ENCODE data around the gene RSRC1. TPM values are rescaled to one million over a fixed set of nuclear protein-coding genes. Genes with fewer than 3 reads are reported as not detected.
A peak's percentile ranks its signal among the peaks of the same experiment; 100 is the strongest.

RSRC1 gene
- total RNA-seq, 1 donor from 2014 or later: 28.5 TPM

GRCh38 chr3:158148218-158148617 is 38.3 kb downstream of the RSRC1 start:
- Mint-ChIP-seq H3K36me3 (ENCODE audit: low read depth, unreplicated experiment) (no peaks in the 10 kb centered on the region), H3K4me1 (ENCODE audit: low read depth, unreplicated experiment) (peaks cover 5% of the 10 kb centered on the region), H3K27me3 (ENCODE audit: low read depth, unreplicated experiment) (no peaks in the 10 kb centered on the region), H3K9me3 (ENCODE audit: unreplicated experiment) (peaks cover 4% of the 10 kb centered on the region), H3K4me3 (ENCODE audit: unreplicated experiment) (no peak overlapping the region), H3K27ac (ENCODE audit: unreplicated experiment) (no peak overlapping the region)
- H3K36me3 ChIP-seq (ENCODE audit: insufficient read depth, low read length): no peaks in the 10 kb centered on the region
- TF ChIP-seq EZH2 (IDR thresholded peaks at IDR 0.05; ENCODE audit: insufficient read depth, low read length): no peak
- TF ChIP-seq CTCF (IDR thresholded peaks at IDR 0.05; ENCODE audit: insufficient read depth, low read depth, low read length): no peak
- FAIRE-seq: no peak
- H3K9me3 ChIP-seq (ENCODE audit: insufficient read depth, low read depth, low read length): no peaks in the 10 kb centered on the region
- H2AFZ ChIP-seq (ENCODE audit: low read depth, low read length): no peak overlapping the region
- no peaks in the 10 kb centered on the region for H3K79me2 ChIP-seq (ENCODE audit: insufficient read depth, low read length)
- H3K9ac ChIP-seq (ENCODE audit: low read length): no peak overlapping the region
- H3K4me2 ChIP-seq (ENCODE audit: low read length): no peak overlapping the region
- H3K4me3 ChIP-seq (ENCODE audit: insufficient read depth, low read depth, low read length): no peak overlapping the region
- H4K20me1 ChIP-seq (ENCODE audit: insufficient read depth, low read length): no peaks in the 10 kb centered on the region
- no peaks in the 10 kb centered on the region for H3K27me3 ChIP-seq (ENCODE audit: insufficient read depth, low read length)
- no peaks in the 10 kb centered on the region for H3K4me1 ChIP-seq (ENCODE audit: insufficient read depth, low read length)
- peak; percentile 22 for DNase-seq (ENCODE audit: low read depth)
- H3K27ac ChIP-seq (ENCODE audit: low read depth, low read length): no peak overlapping the region

- Mint-ChIP-seq H3K9me3 (ENCODE audit: unreplicated experiment) (peaks cover 12% of the 10 kb centered on the region), H3K27ac (ENCODE audit: unreplicated experiment) (no peak overlapping the region), H3K4me3 (ENCODE audit: unreplicated experiment) (no peak overlapping the region), H3K27me3 (ENCODE audit: low read depth, unreplicated experiment) (no peaks in the 10 kb centered on the region), H3K36me3 (ENCODE audit: low read depth, unreplicated experiment) (peaks cover 11% of the 10 kb centered on the region), H3K4me1 (ENCODE audit: low read depth, unreplicated experiment) (peaks cover 7% of the 10 kb centered on the region)
- no peak overlapping the region for H3K4me3 ChIP-seq (ENCODE audit: insufficient read depth, low read depth, low read length)
- H3K4me1 ChIP-seq (ENCODE audit: insufficient read depth, low read length): no peaks in the 10 kb centered on the region
- no peak overlapping the region for H3K9ac ChIP-seq (ENCODE audit: low read length)
- TF ChIP-seq CTCF (IDR thresholded peaks at IDR 0.05; ENCODE audit: insufficient read depth, low read depth, low read length): no peak
- no peak for TF ChIP-seq EZH2 (IDR thresholded peaks at IDR 0.05; ENCODE audit: insufficient read depth, low read length)
- H3K4me2 ChIP-seq (ENCODE audit: low read length): no peak overlapping the region
- peak; percentile 64 for DNase-seq (ENCODE audit: low read depth)
- no peaks in the 10 kb centered on the region for H3K9me3 ChIP-seq (ENCODE audit: insufficient read depth, low read depth, low read length)
- peak; percentile 9 for FAIRE-seq
- no peaks in the 10 kb centered on the region for H3K36me3 ChIP-seq (ENCODE audit: insufficient read depth, low read length)
- no peaks in the 10 kb centered on the region for H3K79me2 ChIP-seq (ENCODE audit: insufficient read depth, low read length)
- H2AFZ ChIP-seq (ENCODE audit: low read depth, low read length): no peak overlapping the region
- no peak overlapping the region for H3K27ac ChIP-seq (ENCODE audit: low read depth, low read length)
- no peaks in the 10 kb centered on the region for H4K20me1 ChIP-seq (ENCODE audit: insufficient read depth, low read length)
- no peaks in the 10 kb centered on the region for H3K27me3 ChIP-seq (ENCODE audit: insufficient read depth, low read length)
Observed at GRCh38 chr3:158152186-158152585, 42.3 kb downstream of the RSRC1 start.

- no peak for FAIRE-seq
Observed at GRCh38 chr3:158158969-158159368, 49.1 kb downstream of the RSRC1 start.

More at GRCh38 chr3:158158969-158159368, 49.1 kb downstream of the RSRC1 start:
- H3K27me3 Mint-ChIP-seq (ENCODE audit: low read depth, unreplicated experiment): no peaks in the 10 kb centered on the region
- no peak overlapping the region for H3K27ac Mint-ChIP-seq (ENCODE audit: unreplicated experiment)
- no peak overlapping the region for H3K27ac ChIP-seq (ENCODE audit: low read depth, low read length)
- peaks cover 13% of the 10 kb centered on the region for H3K36me3 Mint-ChIP-seq (ENCODE audit: low read depth, unreplicated experiment)
- peaks cover 12% of the 10 kb centered on the region for H3K9me3 Mint-ChIP-seq (ENCODE audit: unreplicated experiment)
- no peaks in the 10 kb centered on the region for H3K36me3 ChIP-seq (ENCODE audit: insufficient read depth, low read length)
- H3K4me2 ChIP-seq (ENCODE audit: low read length): no peak overlapping the region
- no peak overlapping the region for H3K9ac ChIP-seq (ENCODE audit: low read length)
- no peak overlapping the region for H3K4me3 Mint-ChIP-seq (ENCODE audit: unreplicated experiment)
- no peaks in the 10 kb centered on the region for H3K27me3 ChIP-seq (ENCODE audit: insufficient read depth, low read length)
- H3K9me3 ChIP-seq (ENCODE audit: insufficient read depth, low read depth, low read length): no peaks in the 10 kb centered on the region
- H3K4me1 Mint-ChIP-seq (ENCODE audit: low read depth, unreplicated experiment): peaks cover 11% of the 10 kb centered on the region
- H3K4me1 ChIP-seq (ENCODE audit: insufficient read depth, low read length): peaks cover 10% of the 10 kb centered on the region
- no peak overlapping the region for H2AFZ ChIP-seq (ENCODE audit: low read depth, low read length)
- TF ChIP-seq EZH2 (IDR thresholded peaks at IDR 0.05; ENCODE audit: insufficient read depth, low read length) (no peak), CTCF (IDR thresholded peaks at IDR 0.05; ENCODE audit: insufficient read depth, low read depth, low read length) (no peak)
- H4K20me1 ChIP-seq (ENCODE audit: insufficient read depth, low read length): no peaks in the 10 kb centered on the region
- no peak overlapping the region for H3K4me3 ChIP-seq (ENCODE audit: insufficient read depth, low read depth, low read length)
- no peak for DNase-seq (ENCODE audit: low read depth)
- H3K79me2 ChIP-seq (ENCODE audit: insufficient read depth, low read length): no peaks in the 10 kb centered on the region

Measured in astrocyte (in vitro differentiated cells and primary cell).